ENCODE results near the gene OR10A4.
"Not testable (repeated sequence)": the region's sequence is repeated elsewhere in the genome, so short reads cannot be mapped to it uniquely, and the experiment has no call there.

The OR10A4 gene

GRCh38 chr11:6900327-6900999, 24.0 kb downstream of the OR10A4 start:
- DNase-seq: no peak

- not testable (repeated sequence) for DNase-seq
Observed at GRCh38 chr11:6904804-6905203, 28.4 kb downstream of the OR10A4 start.

DNA sequence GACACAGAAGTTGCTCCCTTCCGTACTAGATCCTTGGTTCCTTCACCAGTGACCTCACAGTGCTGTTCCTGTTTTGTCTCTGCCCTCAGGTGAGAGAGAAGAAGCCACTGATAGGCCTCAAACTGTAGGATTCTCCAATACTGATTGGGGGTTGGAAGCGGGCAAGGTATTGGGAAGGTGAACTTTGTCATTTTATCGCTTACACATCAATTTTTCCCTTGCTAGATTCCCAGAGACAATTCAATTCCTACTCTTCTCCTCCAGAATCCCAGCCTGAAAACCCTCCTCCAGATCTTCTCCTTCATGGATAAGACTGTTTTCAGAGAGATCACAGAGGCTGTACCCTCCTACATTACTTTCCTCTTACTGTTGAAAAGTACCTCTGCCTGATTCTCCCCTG, 35.0 kb downstream of the OR10A4 start:
- DNase-seq: no peak

- no peak for DNase-seq
Observed at GRCh38 chr11:6911948-6912347, 35.5 kb downstream of the OR10A4 start.

GRCh38 chr11:6919698-6920097, 43.3 kb downstream of the OR10A4 start:
- DNase-seq: no peak

- no peak for DNase-seq
Observed at GRCh38 chr11:6920702-6921101, 44.3 kb downstream of the OR10A4 start, which contains the start of gene OR2D3. Gene OR2D3, plus strand, starts transcription at chr11:6921002. Its CDS starts 0 bp downstream, at chr11:6921002.

- no peak for DNase-seq
Observed at GRCh38 chr11:6925007-6925577, 48.7 kb downstream of the OR10A4 start.

DNA sequence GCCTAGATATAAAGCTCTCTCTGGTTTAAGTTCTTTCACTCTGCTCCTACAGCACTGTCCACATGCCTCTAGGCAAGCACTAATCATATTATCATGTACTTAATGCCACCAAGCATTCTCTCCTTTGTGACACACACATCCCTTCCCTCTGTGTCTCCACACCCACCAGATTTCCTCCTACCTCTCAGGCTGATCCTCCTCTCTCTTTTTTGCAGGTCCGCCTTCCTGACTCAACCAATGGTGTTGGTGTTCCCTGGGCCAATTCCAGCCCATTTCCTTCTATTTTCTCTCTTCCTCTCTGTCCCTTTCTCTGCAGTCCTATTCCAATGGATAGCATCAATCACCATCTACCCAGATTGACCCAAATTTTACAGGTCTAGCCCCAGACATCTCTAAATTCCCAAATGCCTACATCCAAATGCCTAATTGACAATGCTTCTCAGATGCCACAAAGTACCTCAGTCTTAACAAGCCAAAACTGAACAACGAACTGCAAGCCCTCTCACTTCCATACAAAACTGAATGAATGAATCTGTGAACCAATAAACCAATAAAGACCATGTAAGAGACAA, 49.3 kb downstream of the OR10A4 start:
- no peak for DNase-seq

- DNase-seq: no peak
Observed at GRCh38 chr11:6926208-6927029, 50.0 kb downstream of the OR10A4 start, which contains the start of gene ZNF215. Gene ZNF215, plus strand, starts transcription at chr11:6926426. Its CDS starts 5,847 bp downstream, at chr11:6932273.

DNA sequence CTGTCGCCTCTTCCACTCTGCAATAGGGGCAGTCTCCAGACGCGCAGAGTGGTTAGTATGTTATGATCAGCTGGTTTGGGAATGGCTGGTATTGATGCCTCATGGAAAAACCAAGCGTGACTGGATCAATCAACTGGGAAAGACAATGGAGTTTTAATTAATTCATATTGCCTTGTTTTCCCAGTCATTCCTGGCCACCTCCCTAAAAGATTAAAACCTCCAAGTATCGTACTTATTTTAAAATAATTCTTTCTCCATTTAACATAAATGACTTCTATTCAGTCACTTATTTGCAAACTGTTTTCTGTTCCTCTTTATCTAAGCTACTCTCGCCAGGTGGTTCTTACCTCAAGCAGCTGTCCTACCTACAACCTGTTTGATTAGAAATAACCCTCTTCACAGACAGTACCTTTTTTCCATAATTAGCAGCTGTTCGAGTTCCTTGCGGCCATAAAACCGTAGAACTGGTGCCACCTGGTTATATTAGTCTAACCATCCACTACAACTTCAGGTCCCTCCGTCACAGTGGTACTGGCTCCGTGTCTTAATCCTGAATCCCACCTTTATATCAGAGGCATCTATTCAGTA, 50.7 kb downstream of the OR10A4 start:
- no peak for DNase-seq

All from stimulated activated naive CD4-positive, alpha-beta T cell treated with Interleukin-2 at 50 U/mL for 16 hours (primary cell).